GM19372 (cell line): Measurements from ENCODE around the gene GHRL.

Source experiments
- ATAC-seq: cut with Tn5 transposase; IDR thresholded peaks from one replicate; pipeline ENCODE4 v1.9.1; 2021; ENCODE audit warnings: mild to moderate bottlenecking, low read depth, moderate library complexity; ENCODE audit not compliant: unreplicated experiment

GHRL gene

GRCh38 chr3:10248984-10249748 lies 43.6 kb downstream of the GHRL start:
- ATAC-seq = no peak

- peak; percentile 93 for ATAC-seq
These were observed 44.4 kb downstream of the GHRL start, which contains the start of gene TATDN2 for GRCh38 chr3:10248184-10248983. TATDN2 (plus strand) TSS chr3:10248459; CDS start chr3:10249201, 742 bp downstream.

- no peak for ATAC-seq
These were observed 45.0 kb downstream of the GHRL start for GRCh38 chr3:10247679-10248183.

- ATAC-seq = no peak
These were observed 47.5 kb downstream of the GHRL start for GRCh38 chr3:10245081-10245712.

GRCh38 chr3:10244009-10244408 lies 48.7 kb downstream of the GHRL start:
- no peak for ATAC-seq

GRCh38 chr3:10242182-10243065 lies 50.3 kb downstream of the GHRL start:
- ATAC-seq = peak; percentile 62

- no peak for ATAC-seq
These were observed 51.9 kb downstream of the GHRL start for GRCh38 chr3:10240799-10241198.

- ATAC-seq = no peak
These were observed 54.2 kb downstream of the GHRL start for GRCh38 chr3:10238345-10239183.
